HG03139 (cell line): ENCODE results near the gene MAGEB1.

Source experiments
- ATAC-seq: cut with Tn5 transposase; IDR thresholded peaks from one replicate; pipeline ENCODE4 v1.9.1; 2021; ENCODE audit not compliant: unreplicated experiment

Gene MAGEB1

GRCh38 chrX:30246769-30247489 is at the start of gene MAGEB1:
Gene MAGEB1, plus strand, starts transcription at chrX:30247146. Its CDS starts 3,348 bp downstream, at chrX:30250494.
- no peak for ATAC-seq

GRCh38 chrX:30212172-30212571 is 34.8 kb upstream of the MAGEB1 start:
- no peak for ATAC-seq

GRCh38 chrX:30215357-30215843 is 31.5 kb upstream of the MAGEB1 start, which contains the start of gene MAGEB2:
Gene MAGEB2, plus strand, starts transcription at chrX:30215563. Its CDS starts 3,018 bp downstream, at chrX:30218581.
- ATAC-seq = no peak

GRCh38 chrX:30217465-30217864 is 29.5 kb upstream of the MAGEB1 start:
- ATAC-seq = no peak

GRCh38 chrX:30219372-30219771 is 27.6 kb upstream of the MAGEB1 start:
- no peak for ATAC-seq

- no peak for ATAC-seq
These were observed 26.3 kb upstream of the MAGEB1 start for GRCh38 chrX:30220661-30221060.

GRCh38 chrX:30224536-30224935 is 22.4 kb upstream of the MAGEB1 start:
- ATAC-seq = no peak

- no peak for ATAC-seq
These were observed 18.4 kb upstream of the MAGEB1 start for GRCh38 chrX:30228526-30228925.

- no peak for ATAC-seq
These were observed 16.6 kb upstream of the MAGEB1 start, which contains the start of gene MAGEB3 for GRCh38 chrX:30230395-30230794. Gene MAGEB3, plus strand, starts transcription at chrX:30230657. Its CDS starts 5,268 bp downstream, at chrX:30235925.

GRCh38 chrX:30241724-30242415 is 5.1 kb upstream of the MAGEB1 start, which contains the start of gene MAGEB4:
Gene MAGEB4, plus strand, starts transcription at chrX:30242000. Its CDS starts 136 bp downstream, at chrX:30242136.
- no peak for ATAC-seq

GRCh38 chrX:30248854-30249253 is 1.9 kb downstream of the MAGEB1 start:
- ATAC-seq = no peak

- no peak for ATAC-seq
These were observed 6.3 kb downstream of the MAGEB1 start for GRCh38 chrX:30253257-30253656.

- ATAC-seq = no peak
These were observed 13.0 kb downstream of the MAGEB1 start for GRCh38 chrX:30259927-30260326.

- ATAC-seq = no peak
These were observed 14.1 kb downstream of the MAGEB1 start for GRCh38 chrX:30261012-30261411.

- no peak for ATAC-seq
These were observed 15.8 kb downstream of the MAGEB1 start for GRCh38 chrX:30262763-30263162.

GRCh38 chrX:30270639-30271038 is 23.7 kb downstream of the MAGEB1 start:
- ATAC-seq = no peak

GRCh38 chrX:30275498-30275897 is 28.6 kb downstream of the MAGEB1 start:
- no peak for ATAC-seq

GRCh38 chrX:30278365-30278764 is 31.4 kb downstream of the MAGEB1 start:
- ATAC-seq = no peak

GRCh38 chrX:30280428-30280827 is 33.5 kb downstream of the MAGEB1 start:
- no peak for ATAC-seq

- no peak for ATAC-seq
These were observed 35.6 kb downstream of the MAGEB1 start for GRCh38 chrX:30282527-30282926.

GRCh38 chrX:30283456-30284200 is 36.7 kb downstream of the MAGEB1 start:
- no peak for ATAC-seq
